Ovary (tissue), 3 donors: ENCODE results near the gene DOCK2.

Experiments
- CTCF ChIP-seq, 3 donors: fragments of 450-650 bp in 2 of 3; fragments of 200-600 bp in 1 of 3; IDR thresholded peaks; one replicate each; pipeline versions ENCODE4 v1.5.1 to v1.8.0; 2016 to 2022; ENCODE audit warnings: antibody characterized with exemption in 3 of 3, mild to moderate bottlenecking in 1 of 3
- POLR2A ChIP-seq: fragments of 450-650 bp; IDR thresholded peaks from one replicate; pipeline ENCODE4 v1.6.1; 2017; ENCODE audit warnings: antibody characterized with exemption, mild to moderate bottlenecking, moderate library complexity
- donor health status: DM: no; HTN: no; CAD: no.

GRCh38 chr5:169992789-169993484, 355.9 kb downstream of the DOCK2 start:
- no peak for TF ChIP-seq CTCF (IDR thresholded peaks at IDR 0.05)
- no peak for TF ChIP-seq POLR2A
